Natural killer cell (primary cell): Measurements from ENCODE around the gene SIRT4. TPM values are rescaled to one million over a fixed set of nuclear protein-coding genes. Genes with fewer than 3 reads are reported as not detected.
"Not testable (repeated sequence)": the region's sequence is repeated elsewhere in the genome, so short reads cannot be mapped to it uniquely, and the experiment has no call there.

ENCODE experiments used
- ATAC-seq, 3 donors: fragments of 150-1000 bp in 2 of 3; fragments of 200-7000 bp in 1 of 3; cut with Tn5 transposase; 1 replicate in 1 of 3; 2 replicates in 2 of 3; pipeline ENCODE4 v1.10.0; 2021; ENCODE audit warnings: mild to moderate bottlenecking in 2 of 3, moderate library complexity in 2 of 3
- DNase-seq, 2 donors: peaks; one replicate each; pipeline versions ENCODE4 v3.0.0 to v3.0.0-alpha.2; 2013 to 2021; ENCODE audit warnings: mixed read lengths in 1 of 2
- H3K27ac ChIP-seq: one replicate; pipeline ENCODE4 v1.5.1; 2013; ENCODE audit warnings: mild to moderate bottlenecking, low read length
- H3K27me3 ChIP-seq: one replicate; pipeline ENCODE4 v1.6.1; 2013; ENCODE audit warnings: low read length; ENCODE audit not compliant: control insufficient read depth, insufficient read depth
- H3K36me3 ChIP-seq: one replicate; pipeline ENCODE4 v1.6.1; 2013; ENCODE audit warnings: low read length; ENCODE audit not compliant: control insufficient read depth, insufficient read depth
- H3K4me1 ChIP-seq: one replicate; pipeline ENCODE4 v1.6.1; 2013; ENCODE audit warnings: low read length; ENCODE audit not compliant: control insufficient read depth, insufficient read depth
- H3K4me3 ChIP-seq: one replicate; pipeline ENCODE4 v1.5.1; 2013; ENCODE audit warnings: low read length
- H3K9me3 ChIP-seq: one replicate; pipeline ENCODE4 v1.6.1; 2013; ENCODE audit warnings: low read length; ENCODE audit not compliant: control insufficient read depth, insufficient read depth
- H3K27ac Mint-ChIP-seq, 2 donors: one replicate each; pipeline ENCODE4 v1.8.0; 2022; ENCODE audit warnings: mild to moderate bottlenecking in 2 of 2, mixed read lengths in 2 of 2, moderate library complexity in 1 of 2
- H3K27me3 Mint-ChIP-seq, 2 donors: one replicate each; pipeline ENCODE4 v1.8.0; 2022; ENCODE audit warnings: low read depth in 2 of 2, mixed read lengths in 2 of 2
- H3K36me3 Mint-ChIP-seq: one replicate; pipeline ENCODE4 v1.8.0; 2022; ENCODE audit warnings: mixed read lengths
- H3K4me1 Mint-ChIP-seq, 2 donors: one replicate each; pipeline ENCODE4 v1.8.0; 2022; ENCODE audit warnings: mixed read lengths in 2 of 2
- H3K4me3 Mint-ChIP-seq: one replicate; pipeline ENCODE4 v1.8.0; 2022; ENCODE audit warnings: mild to moderate bottlenecking, moderate library complexity, mixed read lengths
- H3K9me3 Mint-ChIP-seq, 2 donors: one replicate each; pipeline ENCODE4 v1.8.0; 2022; ENCODE audit warnings: mixed read lengths in 2 of 2
- WGBS: methylation state at CpG from one replicate; pipeline ENCODE4 v1.1.7; 2013; ENCODE audit warnings: missing lambda C conversion rate; ENCODE audit not compliant: insufficient coverage; 5-methylcytosine and 5-hydroxymethylcytosine counted together
- intact Hi-C: fragments of 100-400 bp; cut with micrococcal nuclease; formaldehyde crosslinking; loops from one replicate; pipeline ENCODE4 v1.14.2; 2022
- total RNA-seq, 4 donors: library from RNA; stranded (reverse); fragments of 120-200 nt in 1 of 4; gene quantifications; one replicate each; pipeline versions ENCODE4 v1.2.3 to v1.2.4, GENCODE V29; 2013 to 2022
- TF ChIP-seq, protein P1 (sequence below): fragments of 200-600 bp; IDR thresholded peaks from one replicate; pipeline ENCODE4 v1.8.0; 2022; ENCODE audit warnings: antibody characterized with exemption

SIRT4 gene
- total RNA-seq, 3 donors from 2014 or later (not counting 1 experiment from before 2014, with no cell fraction given), result 2.0 to 2.1 (median 2.1) TPM

DNA sequence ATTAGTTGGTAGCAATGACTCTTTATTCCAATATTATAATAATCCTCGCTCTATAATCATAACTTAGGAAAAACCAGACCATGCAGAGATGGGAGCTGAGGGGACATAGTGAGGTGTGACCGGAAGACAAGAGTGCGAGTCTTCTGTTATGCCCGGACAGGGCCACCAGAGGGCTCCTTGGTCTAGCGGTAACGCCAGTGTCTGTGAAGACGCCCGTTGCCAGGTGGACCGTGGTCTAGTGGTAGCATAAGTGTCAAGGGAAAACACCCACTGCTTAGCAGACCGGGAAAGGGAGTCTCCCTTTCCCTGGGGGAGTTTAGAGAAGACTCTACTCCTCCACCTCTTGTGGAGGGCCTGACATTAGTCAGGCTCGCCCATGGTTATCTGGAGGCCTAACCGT is 33.3 kb downstream of the SIRT4 start:
- intact Hi-C loops, H3K36me3 Mint-ChIP-seq, H3K4me1 ChIP-seq, H3K9me3 Mint-ChIP-seq, H3K27me3 Mint-ChIP-seq, H3K36me3 ChIP-seq, H3K4me3 Mint-ChIP-seq, ATAC-seq, H3K4me1 Mint-ChIP-seq, H3K27ac ChIP-seq, H3K27ac Mint-ChIP-seq, H3K4me3 ChIP-seq, H3K27me3 ChIP-seq: not testable (repeated sequence)
- TF ChIP-seq, protein P1, sequence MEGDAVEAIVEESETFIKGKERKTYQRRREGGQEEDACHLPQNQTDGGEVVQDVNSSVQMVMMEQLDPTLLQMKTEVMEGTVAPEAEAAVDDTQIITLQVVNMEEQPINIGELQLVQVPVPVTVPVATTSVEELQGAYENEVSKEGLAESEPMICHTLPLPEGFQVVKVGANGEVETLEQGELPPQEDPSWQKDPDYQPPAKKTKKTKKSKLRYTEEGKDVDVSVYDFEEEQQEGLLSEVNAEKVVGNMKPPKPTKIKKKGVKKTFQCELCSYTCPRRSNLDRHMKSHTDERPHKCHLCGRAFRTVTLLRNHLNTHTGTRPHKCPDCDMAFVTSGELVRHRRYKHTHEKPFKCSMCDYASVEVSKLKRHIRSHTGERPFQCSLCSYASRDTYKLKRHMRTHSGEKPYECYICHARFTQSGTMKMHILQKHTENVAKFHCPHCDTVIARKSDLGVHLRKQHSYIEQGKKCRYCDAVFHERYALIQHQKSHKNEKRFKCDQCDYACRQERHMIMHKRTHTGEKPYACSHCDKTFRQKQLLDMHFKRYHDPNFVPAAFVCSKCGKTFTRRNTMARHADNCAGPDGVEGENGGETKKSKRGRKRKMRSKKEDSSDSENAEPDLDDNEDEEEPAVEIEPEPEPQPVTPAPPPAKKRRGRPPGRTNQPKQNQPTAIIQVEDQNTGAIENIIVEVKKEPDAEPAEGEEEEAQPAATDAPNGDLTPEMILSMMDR, result peak; percentile 54
- peaks cover 19% of the 10 kb centered on the region for H3K9me3 ChIP-seq
- DNase-seq, result peak in 1 of 2 donors; percentile 31
- 9% methylated on average over 9 of the region's 12 CpGs for WGBS

DNA sequence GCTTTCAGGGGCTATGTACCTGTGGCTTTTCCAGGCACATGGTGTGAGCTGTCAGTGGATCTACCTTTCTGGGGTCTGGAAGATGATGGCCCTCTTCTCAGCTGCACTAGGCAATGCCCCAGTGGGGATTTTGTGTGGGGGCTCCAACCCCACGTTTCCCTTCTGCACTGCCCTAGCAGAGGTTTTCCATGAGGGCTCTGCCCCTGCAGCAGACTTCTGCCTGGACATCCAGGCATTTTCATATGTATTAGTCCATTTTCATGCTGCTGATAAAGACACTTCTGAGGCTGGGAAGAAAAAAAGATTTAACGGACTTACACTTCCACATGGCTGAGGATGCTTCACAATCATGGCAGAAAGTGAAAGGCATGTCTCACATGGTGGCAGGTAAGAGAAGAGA is 34.3 kb downstream of the SIRT4 start:
- H3K4me1 Mint-ChIP-seq, H3K27ac ChIP-seq, H3K36me3 Mint-ChIP-seq, H3K27me3 ChIP-seq, H3K27me3 Mint-ChIP-seq, ATAC-seq, H3K36me3 ChIP-seq, H3K4me1 ChIP-seq, H3K4me3 Mint-ChIP-seq, DNase-seq, H3K9me3 Mint-ChIP-seq, H3K27ac Mint-ChIP-seq, intact Hi-C loops, H3K4me3 ChIP-seq: not testable (repeated sequence)
- H3K9me3 ChIP-seq, result peaks cover 19% of the 10 kb centered on the region
- 96% methylated on average over 2 of the region's 2 CpGs for WGBS

DNA sequence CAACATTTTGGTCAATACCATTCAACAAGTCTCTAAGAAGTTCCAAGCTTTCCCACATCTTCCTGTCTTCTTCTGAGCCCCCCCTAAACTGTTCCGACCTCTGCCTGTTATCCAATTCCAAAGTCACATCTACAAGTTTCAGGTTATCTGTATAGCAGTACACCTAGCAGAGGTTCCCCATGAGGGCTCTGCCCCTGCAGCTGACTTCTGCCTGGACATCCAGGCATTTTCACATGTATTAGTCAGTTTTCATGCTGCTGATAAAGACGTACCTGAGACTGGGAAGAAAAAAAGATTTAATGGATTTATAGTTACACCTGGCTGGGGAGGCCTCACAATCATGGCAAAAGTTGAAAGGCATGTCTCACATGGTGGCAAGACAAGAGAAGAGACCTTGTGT is 35.6 kb downstream of the SIRT4 start:
- H3K4me3 Mint-ChIP-seq, result no peak overlapping the region
- WGBS, result 90% methylated on average over 2 of the region's 2 CpGs
- ATAC-seq, result no peak

DNA sequence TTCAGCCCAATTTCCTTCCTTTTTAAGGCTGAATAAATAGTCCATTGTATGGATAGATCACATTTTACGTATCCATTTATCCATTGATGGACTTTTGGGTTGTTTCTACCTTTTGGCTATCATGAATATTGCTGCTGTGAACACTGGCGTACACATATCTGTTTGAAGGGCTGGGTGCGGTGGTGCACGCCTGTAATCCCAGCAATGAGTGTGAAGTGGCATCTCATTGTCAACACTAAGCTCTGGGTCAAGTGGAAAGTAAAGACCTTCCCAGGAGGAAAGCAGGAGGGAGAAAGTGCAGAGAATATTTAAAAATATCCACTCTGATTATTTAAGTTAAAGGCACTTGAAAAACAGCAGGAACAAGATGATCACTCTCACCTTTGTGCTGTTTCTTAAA is 37.1 kb downstream of the SIRT4 start:
- no peak overlapping the region for H3K27ac Mint-ChIP-seq
- no peak for DNase-seq
- Histone ChIP-seq H3K4me1 (peaks cover 4% of the 10 kb centered on the region), H3K27me3 (no peaks in the 10 kb centered on the region), H3K9me3 (peaks cover 19% of the 10 kb centered on the region), H3K27ac (no peak overlapping the region), H3K4me3 (no peak overlapping the region), H3K36me3 (no peaks in the 10 kb centered on the region)
- intact Hi-C loops, result no loop called here
- 95% methylated on average over 4 of the region's 4 CpGs for WGBS
- ATAC-seq, result no peak
- peaks cover 0 to 3% of the 10 kb centered on the region in 2 donors for H3K27me3 Mint-ChIP-seq
- no peaks in the 10 kb centered on the region for H3K4me1 Mint-ChIP-seq
- H3K9me3 Mint-ChIP-seq, result peaks cover 0 to 2% of the 10 kb centered on the region in 2 donors
- TF ChIP-seq, protein P1, result no peak
- no peak overlapping the region for H3K4me3 Mint-ChIP-seq
- H3K36me3 Mint-ChIP-seq, result peaks cover 9% of the 10 kb centered on the region

More for the DNA sequence above, 35.6 kb downstream of the SIRT4 start:
- Histone ChIP-seq H3K36me3 (no peaks in the 10 kb centered on the region), H3K4me1 (peaks cover 4% of the 10 kb centered on the region), H3K9me3 (peaks cover 19% of the 10 kb centered on the region), H3K27me3 (no peaks in the 10 kb centered on the region), H3K27ac (no peak overlapping the region), H3K4me3 (no peak overlapping the region)
- TF ChIP-seq, protein P1, result no peak
- H3K27me3 Mint-ChIP-seq, result peaks cover 0 to 3% of the 10 kb centered on the region in 2 donors
- H3K36me3 Mint-ChIP-seq, result peaks cover 9% of the 10 kb centered on the region
- no peak overlapping the region for H3K27ac Mint-ChIP-seq
- DNase-seq, result no peak
- no peaks in the 10 kb centered on the region for H3K4me1 Mint-ChIP-seq
- H3K9me3 Mint-ChIP-seq, result peaks cover 0 to 2% of the 10 kb centered on the region in 2 donors
- intact Hi-C loops, result no loop called here
